Kidney (tissue), 14 donors: Measurements from ENCODE around the gene OR11A1. TPM values are rescaled to one million over a fixed set of nuclear protein-coding genes. Genes with fewer than 3 reads are reported as not detected.
"Not testable (repeated sequence)": the region's sequence is repeated elsewhere in the genome, so short reads cannot be mapped to it uniquely, and the experiment has no call there.

Experiments used
- DNase-seq, 5 donors: peaks; one replicate each; pipeline ENCODE4 v3.0.0-alpha.2; 2013 to 2020
- FAIRE-seq: peaks from 2 replicates; lab custom pipeline; 2012; peaks lifted over from hg19 to GRCh38; lab: Jason Lieb, UNC
- H3K27ac ChIP-seq, 2 donors: one replicate each; pipeline ENCODE4 v1.7.0; 2013; ENCODE audit warnings: low read depth in 2 of 2, low read length in 2 of 2, inconsistent platforms in 1 of 2
- H3K27me3 ChIP-seq: one replicate; pipeline ENCODE4 v1.7.1; 2013; ENCODE audit warnings: low read length, inconsistent platforms; ENCODE audit not compliant: control insufficient read depth, insufficient read depth
- H3K36me3 ChIP-seq, 3 donors: one replicate each; pipeline versions ENCODE4 v1.7.0 to v1.7.1; 2013; ENCODE audit warnings: low read length in 3 of 3, control low read depth in 1 of 3, inconsistent platforms in 1 of 3; ENCODE audit not compliant: insufficient read depth in 3 of 3, control insufficient read depth in 2 of 3
- H3K4me1 ChIP-seq, 3 donors: one replicate each; pipeline versions ENCODE4 v1.7.0 to v1.7.1; 2013; ENCODE audit warnings: low read length in 3 of 3, inconsistent platforms in 1 of 3, low read depth in 1 of 3; ENCODE audit not compliant: control insufficient read depth in 2 of 3, insufficient read depth in 2 of 3
- H3K4me3 ChIP-seq, 3 donors: one replicate each; pipeline versions ENCODE4 v1.7.0 to v1.8.1; 2013; ENCODE audit warnings: low read length in 3 of 3, control low read depth in 1 of 3, inconsistent platforms in 1 of 3
- H3K9ac ChIP-seq, 3 donors: one replicate each; pipeline versions ENCODE4 v1.7.0 to v1.7.1; 2013; ENCODE audit warnings: low read length in 3 of 3, control low read depth in 1 of 3, inconsistent platforms in 1 of 3
- H3K9me3 ChIP-seq, 3 donors: one replicate each; pipeline versions ENCODE4 v1.7.0 to v1.7.1; 2013; ENCODE audit warnings: low read length in 3 of 3, control low read depth in 1 of 3, inconsistent platforms in 1 of 3; ENCODE audit not compliant: control insufficient read depth in 2 of 3, insufficient read depth in 1 of 3
- intact Hi-C: fragments of 100-400 bp; cut with DNase I; formaldehyde crosslinking; loops from one replicate; pipeline ENCODE4 v1.11.1; 2022
- polyA plus RNA-seq: library from polyadenylated mRNA; stranded (reverse); fragments of 350-450 nt; fragmentation: Illumina TruSeq; extraction: RNeasy Lipid Tissue Mini Kit (QIAGEN cat#74804); gene quantifications from one replicate; pipeline ENCODE4 v1.2.3, GENCODE V29; 2014; ENCODE audit warnings: low read depth, low replicate concordance; ENCODE audit not compliant: insufficient read depth
- total RNA-seq: library from RNA; stranded (reverse); fragmentation: NEBNext Ultra II Directional; extraction: Animal tissue kit (Norgen Biotek cat#: 25700); gene quantifications from one replicate; pipeline ENCODE4 v1.2.1, GENCODE V29; 2021
- TF ChIP-seq, protein P1 (sequence below): IDR thresholded peaks from 3 replicates; pipeline ENCODE4 v1.5.1; 2012; ENCODE audit warnings: mild to moderate bottlenecking, moderate library complexity, borderline replicate concordance; ENCODE audit not compliant: insufficient read depth; ENCODE audit errors: extremely low read depth
- donor health status: control.
- donor health status: control.
- donor health status: control.
- donor health status: control.
- donor health status: control.
- donor health status: DM: yes; HTN: yes; CAD: no.
- donor health status: Normal renal cell carcinoma (clear cell type).

The OR11A1 gene
- total and polyA plus RNA-seq, 2 donors from 2014 or later: not detected

DNA sequence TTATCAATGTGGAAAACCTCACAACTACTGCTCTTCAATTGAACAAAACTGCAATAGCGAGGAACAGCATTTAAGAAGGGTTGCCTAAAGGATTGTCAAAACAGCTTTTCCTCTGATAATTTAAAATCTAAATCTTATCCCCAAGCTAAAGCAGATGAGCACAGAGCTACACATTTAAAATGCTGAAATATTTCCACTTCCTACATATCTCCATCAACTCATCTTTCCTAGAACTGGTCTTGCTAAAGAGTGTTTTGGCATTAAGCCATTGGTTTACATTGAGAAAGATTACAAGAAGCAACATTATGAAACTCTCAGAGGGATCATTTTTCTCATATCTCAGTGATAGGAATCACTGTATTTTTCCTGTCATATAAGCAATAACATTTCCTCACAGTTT lies 14.2 kb downstream of the OR11A1 start:
- Histone ChIP-seq H3K4me3 (no peak overlapping the region), H3K4me1 (no peaks in the 10 kb centered on the region), H3K27me3 (no peaks in the 10 kb centered on the region), H3K9me3 (no peaks in the 10 kb centered on the region), H3K27ac (no peak overlapping the region), H3K36me3 (no peaks in the 10 kb centered on the region), H3K9ac (no peak overlapping the region)
- DNase-seq (no peak), FAIRE-seq (no peak)
- TF ChIP-seq, protein P1, sequence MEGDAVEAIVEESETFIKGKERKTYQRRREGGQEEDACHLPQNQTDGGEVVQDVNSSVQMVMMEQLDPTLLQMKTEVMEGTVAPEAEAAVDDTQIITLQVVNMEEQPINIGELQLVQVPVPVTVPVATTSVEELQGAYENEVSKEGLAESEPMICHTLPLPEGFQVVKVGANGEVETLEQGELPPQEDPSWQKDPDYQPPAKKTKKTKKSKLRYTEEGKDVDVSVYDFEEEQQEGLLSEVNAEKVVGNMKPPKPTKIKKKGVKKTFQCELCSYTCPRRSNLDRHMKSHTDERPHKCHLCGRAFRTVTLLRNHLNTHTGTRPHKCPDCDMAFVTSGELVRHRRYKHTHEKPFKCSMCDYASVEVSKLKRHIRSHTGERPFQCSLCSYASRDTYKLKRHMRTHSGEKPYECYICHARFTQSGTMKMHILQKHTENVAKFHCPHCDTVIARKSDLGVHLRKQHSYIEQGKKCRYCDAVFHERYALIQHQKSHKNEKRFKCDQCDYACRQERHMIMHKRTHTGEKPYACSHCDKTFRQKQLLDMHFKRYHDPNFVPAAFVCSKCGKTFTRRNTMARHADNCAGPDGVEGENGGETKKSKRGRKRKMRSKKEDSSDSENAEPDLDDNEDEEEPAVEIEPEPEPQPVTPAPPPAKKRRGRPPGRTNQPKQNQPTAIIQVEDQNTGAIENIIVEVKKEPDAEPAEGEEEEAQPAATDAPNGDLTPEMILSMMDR: no peak
- intact Hi-C loops: no loop called here

DNA sequence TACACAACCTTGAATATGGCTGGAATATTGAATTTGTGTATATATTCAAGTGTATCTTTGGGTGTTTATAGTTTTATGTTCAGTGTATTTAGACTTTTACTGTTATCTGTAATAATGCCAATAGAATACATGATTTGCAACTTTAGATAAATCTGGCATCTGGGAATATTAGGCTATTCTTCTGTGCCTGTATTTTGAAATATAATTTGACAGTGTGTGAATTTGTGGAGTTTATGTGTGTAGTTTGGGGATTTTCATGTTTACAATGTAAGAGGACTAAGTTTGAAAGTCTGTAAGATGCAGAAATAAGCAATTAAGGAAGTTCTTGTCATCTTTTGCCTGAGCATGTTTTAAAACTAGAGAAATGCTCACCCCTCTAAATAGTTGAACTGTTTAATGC lies 17.9 kb downstream of the OR11A1 start, which contains the start of gene OR10C1:
OR10C1 (plus strand) TSS at position 301 of the 400 bp plus-strand sequence. CDS start 710 bp downstream, outside the sequence.
- no peaks in the 10 kb centered on the region for H3K36me3 ChIP-seq
- no peaks in the 10 kb centered on the region for H3K4me1 ChIP-seq
- TF ChIP-seq, protein P1: no peak
- intact Hi-C loops: no loop called here
- no peak for FAIRE-seq
- DNase-seq: no peak
- no peaks in the 10 kb centered on the region for H3K27me3 ChIP-seq
- no peaks in the 10 kb centered on the region for H3K9me3 ChIP-seq
- H3K27ac ChIP-seq: no peak within 1 kb of the TSS
- no peak within 1 kb of the TSS for H3K9ac ChIP-seq
- no peak within 1 kb of the TSS for H3K4me3 ChIP-seq

DNA sequence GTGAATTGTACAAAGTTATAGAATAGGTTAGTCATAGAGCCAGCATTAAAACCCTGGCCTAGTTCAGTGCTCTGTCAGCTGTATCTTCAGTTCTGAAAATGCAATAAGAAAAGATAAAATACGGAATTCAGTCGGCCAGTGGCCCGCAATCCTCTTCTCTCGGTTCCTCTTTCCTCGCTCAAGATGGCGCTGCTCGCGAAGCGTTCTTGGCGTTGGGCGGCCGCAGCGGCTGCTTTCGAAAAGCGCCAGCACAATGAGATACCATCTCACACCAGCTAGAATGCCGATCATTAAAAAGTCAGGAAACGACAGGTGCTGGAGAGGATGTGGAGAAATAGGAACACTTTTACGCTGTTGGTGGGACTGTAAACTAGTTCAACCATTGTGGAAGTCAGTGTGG lies 20.1 kb downstream of the OR11A1 start:
- H3K9ac ChIP-seq, H3K27me3 ChIP-seq, H3K4me1 ChIP-seq, intact Hi-C loops, H3K9me3 ChIP-seq, H3K36me3 ChIP-seq, H3K4me3 ChIP-seq, DNase-seq, H3K27ac ChIP-seq, FAIRE-seq: not testable (repeated sequence)

DNA sequence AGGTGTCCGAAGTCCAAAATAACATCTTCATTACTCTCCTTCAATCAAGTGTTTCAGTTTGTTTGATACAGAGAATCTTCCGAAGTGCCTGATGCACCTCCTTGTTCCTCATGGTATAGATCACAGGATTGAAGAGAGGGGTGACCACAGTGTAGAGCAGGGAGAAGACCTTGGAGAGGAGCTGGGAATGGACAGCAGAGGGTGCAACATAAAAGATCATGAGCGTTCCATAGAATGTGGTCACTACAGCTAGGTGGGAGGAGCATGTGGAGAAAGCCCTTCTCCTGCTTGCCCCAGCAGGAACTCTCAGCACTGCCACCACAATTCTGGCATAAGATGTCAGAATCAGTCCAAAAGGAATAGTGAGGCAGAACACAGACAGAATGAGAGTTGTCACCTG lies 30.2 kb downstream of the OR11A1 start:
- Histone ChIP-seq H3K9ac (no peak overlapping the region), H3K9me3 (no peaks in the 10 kb centered on the region), H3K4me1 (no peaks in the 10 kb centered on the region), H3K36me3 (no peaks in the 10 kb centered on the region), H3K4me3 (no peak overlapping the region), H3K27me3 (no peaks in the 10 kb centered on the region), H3K27ac (no peak overlapping the region)
- DNase-seq: no peak
- TF ChIP-seq, protein P1: no peak
- intact Hi-C loops: no loop called here
- FAIRE-seq: no peak
